Loucy (cell line): Measurements from ENCODE around the gene MBTPS2.

Experiments
- EZH2phosphoT487 ChIP-seq: fragments of 200-600 bp; IDR thresholded peaks from 2 replicates; pipeline ENCODE4 v1.6.1; 2018; ENCODE audit warnings: antibody characterized with exemption, mild to moderate bottlenecking, moderate library complexity, borderline replicate concordance
- TF ChIP-seq, protein P1 (sequence below): fragments of 200-600 bp; sonication (generic); conservative IDR thresholded peaks from 2 replicates; pipeline ENCODE4 v1.5.1; 2014; ENCODE audit warnings: mild to moderate bottlenecking, antibody characterized with exemption, low read length

DNA sequence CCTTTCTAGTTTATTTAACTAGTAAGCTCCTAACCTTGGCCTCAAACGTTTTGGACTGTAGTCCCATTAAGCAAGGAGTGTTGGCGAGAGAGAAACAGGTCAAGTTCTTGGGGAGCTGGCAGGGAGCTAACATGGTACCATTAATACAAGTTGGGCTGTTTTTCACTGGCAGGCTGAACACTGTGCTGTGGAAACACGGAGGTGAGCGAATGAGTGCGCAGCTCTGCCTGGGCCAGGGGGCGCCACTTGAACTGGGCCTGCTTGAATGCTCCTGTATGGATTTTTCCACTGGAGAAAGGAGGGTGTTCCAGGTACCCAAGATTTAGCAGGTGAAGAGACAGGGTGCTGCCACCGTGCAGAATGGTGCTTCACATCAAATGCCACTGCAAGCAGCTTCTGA, 93.7 kb downstream of the MBTPS2 start:
- TF ChIP-seq, protein P1, sequence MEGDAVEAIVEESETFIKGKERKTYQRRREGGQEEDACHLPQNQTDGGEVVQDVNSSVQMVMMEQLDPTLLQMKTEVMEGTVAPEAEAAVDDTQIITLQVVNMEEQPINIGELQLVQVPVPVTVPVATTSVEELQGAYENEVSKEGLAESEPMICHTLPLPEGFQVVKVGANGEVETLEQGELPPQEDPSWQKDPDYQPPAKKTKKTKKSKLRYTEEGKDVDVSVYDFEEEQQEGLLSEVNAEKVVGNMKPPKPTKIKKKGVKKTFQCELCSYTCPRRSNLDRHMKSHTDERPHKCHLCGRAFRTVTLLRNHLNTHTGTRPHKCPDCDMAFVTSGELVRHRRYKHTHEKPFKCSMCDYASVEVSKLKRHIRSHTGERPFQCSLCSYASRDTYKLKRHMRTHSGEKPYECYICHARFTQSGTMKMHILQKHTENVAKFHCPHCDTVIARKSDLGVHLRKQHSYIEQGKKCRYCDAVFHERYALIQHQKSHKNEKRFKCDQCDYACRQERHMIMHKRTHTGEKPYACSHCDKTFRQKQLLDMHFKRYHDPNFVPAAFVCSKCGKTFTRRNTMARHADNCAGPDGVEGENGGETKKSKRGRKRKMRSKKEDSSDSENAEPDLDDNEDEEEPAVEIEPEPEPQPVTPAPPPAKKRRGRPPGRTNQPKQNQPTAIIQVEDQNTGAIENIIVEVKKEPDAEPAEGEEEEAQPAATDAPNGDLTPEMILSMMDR, result no peak
- no peak for TF ChIP-seq EZH2phosphoT487
